TTC549 (cell line): ENCODE results near the gene VAMP5.
"Not testable (repeated sequence)": the region's sequence is repeated elsewhere in the genome, so short reads cannot be mapped to it uniquely, and the experiment has no call there.

ENCODE experiments used
- FAIRE-seq: peaks from 2 replicates; lab custom pipeline; 2012; peaks lifted over from hg19 to GRCh38; lab: Jason Lieb, UNC

Gene VAMP5

DNA sequence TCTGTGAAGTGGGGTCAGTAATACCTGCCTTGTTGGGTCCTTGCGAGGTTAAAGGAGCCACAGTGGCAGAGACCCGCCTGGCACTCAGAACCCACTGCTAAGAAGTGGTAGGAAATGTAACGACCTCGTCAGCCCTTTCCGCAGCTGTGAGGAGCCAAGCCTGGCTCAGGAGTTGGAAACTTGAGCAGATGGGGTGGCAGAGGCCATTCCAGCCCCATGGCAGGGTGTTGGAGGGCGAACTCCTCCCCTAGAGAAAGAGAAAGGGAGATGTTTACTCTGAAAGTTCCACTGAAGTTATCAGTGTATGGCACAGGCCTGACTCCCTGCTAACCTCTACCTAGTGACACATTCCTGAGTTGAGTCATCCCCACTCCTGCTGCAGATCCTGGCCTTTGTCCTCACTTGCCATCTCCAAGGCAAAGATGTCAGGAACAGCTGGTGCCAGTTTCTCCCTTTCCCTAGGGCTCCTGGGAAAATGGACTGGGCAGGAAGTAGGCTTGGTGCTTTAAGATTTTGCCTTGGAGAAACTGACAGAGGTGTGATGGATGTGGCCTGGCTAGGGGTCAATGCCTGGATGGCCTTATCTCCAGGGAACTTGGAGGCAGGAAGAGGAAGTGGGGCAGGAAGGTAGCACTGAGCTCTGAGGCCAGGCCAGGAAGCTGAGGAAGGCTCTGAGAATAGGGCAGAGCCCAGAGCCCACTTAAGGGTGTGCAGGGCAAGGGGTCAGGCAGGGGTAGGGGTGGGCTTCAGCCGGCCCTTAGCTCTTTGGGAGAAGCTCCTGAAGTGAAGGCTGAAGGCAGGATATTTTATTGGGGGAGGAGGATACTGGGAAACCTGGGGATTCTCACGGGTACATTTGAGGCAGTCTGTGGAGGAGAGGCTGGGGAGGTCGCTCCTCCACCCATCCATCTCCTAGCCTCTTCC lies 888 bp downstream of the VAMP5 start:
- FAIRE-seq, result no peak

DNA sequence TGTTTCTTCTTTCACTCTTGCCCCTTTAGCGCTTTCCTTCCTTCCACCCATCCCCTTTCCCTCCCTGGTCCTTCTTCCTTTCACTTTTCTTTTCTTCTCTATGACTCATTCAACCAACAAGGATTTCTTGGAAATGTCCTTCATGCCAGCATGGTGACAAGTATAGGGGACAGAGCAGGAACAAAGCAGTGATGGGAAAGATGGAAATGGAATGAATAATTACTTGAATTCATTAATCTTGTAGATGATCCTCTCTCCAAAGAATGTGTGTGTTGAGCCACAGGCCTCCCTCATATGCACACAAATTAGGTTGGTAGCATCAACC lies 1.5 kb downstream of the VAMP5 start:
- no peak for FAIRE-seq

DNA sequence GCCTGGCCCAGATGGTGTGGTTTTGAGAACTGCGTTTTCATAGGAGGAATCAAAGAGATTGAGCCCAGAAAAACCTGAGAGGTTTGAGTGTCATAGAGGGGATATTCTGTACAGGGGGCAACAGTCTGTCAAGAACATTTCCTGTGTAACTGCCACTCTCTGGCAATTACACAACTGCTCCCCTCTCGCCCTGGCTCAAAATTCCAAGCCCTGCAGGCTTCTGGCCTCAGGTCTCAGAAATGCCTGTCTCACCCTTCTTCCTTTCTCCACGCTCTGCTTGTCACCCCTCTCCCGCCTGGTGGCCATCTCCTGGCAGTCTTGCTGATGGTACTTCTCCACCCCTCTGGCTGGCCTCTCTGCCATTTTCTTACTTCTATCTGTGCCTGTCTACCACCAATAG lies 4.0 kb downstream of the VAMP5 start:
- FAIRE-seq, result no peak

DNA sequence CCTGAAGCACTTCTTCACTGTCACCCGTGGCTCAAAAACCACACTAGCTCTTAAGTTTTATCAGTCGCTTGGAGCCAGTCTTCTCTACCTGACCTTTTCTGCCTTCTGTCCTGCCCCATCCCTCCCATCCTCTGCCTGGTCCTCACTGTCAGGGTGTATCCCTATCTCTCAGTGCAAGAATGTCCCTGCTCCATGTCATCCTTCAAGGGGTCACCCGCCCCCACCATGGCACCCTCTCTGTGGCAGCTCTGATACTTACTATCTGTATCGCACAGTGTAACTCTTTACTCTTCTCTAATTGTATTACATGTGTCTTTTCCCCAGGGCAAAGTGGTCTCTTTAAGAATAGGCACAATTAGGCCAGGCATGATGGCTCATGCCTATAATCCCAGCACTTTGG lies 4.4 kb downstream of the VAMP5 start:
- no peak for FAIRE-seq

DNA sequence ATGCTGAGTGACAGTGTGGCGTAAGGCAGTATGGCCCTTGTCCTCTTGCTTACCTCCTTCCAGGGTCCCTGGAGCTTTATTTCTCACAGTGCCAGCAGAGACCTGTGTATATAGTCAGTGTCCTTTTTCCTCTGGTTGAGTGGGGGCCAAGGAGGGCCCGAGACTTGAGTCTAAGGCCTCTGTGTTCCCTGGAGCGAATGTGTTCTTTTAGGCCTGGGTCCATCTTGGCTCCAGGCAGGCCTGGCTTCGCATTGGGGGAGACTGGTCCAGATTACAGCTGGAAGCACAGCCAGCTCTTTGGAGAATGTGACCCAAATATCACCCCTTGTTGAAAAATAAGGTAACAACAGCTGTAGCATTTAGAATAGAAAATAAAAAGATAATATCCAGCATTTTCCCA lies 5.0 kb downstream of the VAMP5 start:
- FAIRE-seq, result no peak

DNA sequence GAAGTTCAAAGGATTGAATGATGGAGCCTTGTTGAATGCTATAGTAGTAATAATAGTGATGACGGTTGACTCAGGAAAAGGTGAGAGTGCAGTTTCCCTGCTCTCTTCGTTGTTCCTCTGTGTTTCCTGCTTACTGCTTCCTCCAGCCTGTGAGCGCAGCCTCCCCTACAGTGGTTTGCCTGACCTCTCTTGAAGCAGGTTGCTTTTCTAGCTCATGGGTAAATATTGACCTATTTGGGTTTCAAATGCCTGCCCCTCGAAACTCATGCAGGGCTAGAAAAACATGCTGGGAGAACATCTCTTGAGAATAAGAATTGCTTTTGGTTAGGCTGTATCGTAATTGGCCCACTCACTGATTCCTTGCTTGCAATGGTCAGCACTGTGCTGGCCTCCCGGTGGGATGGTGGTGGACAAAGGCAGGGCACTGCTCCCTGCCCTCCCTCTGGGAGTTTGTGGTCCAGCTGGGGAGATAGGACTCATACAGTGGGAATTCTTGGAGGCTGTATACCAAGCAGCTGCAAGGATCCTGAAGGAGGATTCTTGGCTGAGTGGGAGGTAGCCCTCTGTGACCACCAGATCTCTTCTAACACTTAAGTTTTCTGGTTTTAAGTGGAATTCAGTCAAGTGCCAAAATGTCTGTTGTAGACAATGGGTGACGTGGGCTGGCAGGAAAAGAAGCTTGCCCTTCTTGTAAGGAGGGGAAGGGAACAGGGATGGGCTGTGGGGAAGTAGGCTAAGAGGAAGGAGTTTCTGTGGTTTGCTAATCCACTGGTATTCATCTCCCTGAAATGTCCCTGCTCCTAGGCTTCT lies 6.0 kb downstream of the VAMP5 start:
- no peak for FAIRE-seq

DNA sequence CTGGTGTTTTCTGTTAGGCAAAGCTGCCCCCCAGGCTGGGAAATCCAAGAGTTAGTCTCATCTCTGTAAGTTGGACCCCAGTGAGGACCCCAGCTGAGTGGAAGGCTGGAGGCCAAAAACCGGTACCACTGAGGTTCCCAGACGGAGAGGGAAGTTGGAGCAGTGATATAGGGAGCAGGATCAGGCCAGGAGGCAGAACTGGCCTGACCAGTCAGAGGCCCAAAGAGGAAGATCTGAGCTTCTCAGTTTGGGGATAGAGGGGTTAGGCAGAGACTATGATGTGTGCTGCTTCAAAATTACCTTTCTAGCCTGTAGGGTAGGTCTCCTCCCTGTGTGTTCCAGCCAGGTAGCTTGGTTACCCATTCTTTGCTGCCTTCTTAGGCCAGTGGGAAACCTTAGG lies 6.7 kb downstream of the VAMP5 start:
- no peak for FAIRE-seq

DNA sequence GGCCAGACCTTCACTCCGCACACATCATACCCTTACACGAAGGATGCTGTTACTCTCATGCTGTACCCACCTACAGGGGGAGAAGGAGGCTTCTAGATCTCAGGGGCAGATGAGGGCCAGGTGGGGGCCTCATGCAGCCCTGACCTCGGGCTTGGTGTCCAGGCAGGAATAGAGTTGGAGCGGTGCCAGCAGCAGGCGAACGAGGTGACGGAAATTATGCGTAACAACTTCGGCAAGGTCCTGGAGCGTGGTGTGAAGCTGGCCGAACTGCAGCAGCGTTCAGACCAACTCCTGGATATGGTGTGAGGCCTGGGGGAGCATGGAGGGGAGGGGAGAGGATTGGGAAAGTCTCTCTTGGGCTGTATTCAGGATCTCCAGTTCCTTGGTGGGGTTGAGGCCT lies 7.3 kb downstream of the VAMP5 start:
- FAIRE-seq, result no peak

DNA sequence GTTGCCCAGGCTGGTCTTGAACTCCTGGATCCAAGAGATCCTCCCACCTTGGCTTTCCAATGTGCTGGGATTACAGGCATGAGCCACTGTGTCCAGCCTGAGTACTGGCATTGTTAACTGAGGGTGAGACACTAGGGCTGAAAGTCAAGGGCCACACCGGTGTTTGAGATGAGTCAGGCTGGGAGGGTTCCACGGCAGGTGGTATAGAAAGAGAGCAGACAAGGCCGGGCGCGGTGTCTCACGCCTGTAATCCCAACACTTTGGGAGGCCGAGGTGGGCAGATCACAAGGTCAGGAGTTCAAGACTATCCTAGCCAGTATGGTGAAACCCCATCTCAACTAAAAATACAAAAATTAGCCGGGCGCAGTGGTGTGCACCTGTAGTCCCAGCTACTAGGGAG lies 8.1 kb downstream of the VAMP5 start:
- FAIRE-seq, result not testable (repeated sequence)

DNA sequence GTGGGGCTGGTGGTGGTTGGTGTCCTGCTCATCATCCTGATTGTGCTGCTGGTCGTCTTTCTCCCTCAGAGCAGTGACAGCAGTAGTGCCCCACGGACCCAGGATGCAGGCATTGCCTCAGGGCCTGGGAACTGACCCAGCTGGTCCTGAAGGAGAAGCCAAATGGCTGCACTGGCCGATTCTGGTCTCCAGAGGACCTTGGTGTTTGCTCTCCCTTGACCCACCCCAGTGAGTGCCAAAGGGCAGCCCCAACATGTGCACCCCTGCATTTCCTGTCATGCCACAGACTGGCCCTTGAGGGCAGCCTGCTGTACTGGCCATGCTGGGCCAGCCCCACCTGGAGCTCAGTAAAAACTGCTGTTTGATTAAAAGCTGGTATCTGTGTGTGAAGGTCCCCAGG lies 8.8 kb downstream of the VAMP5 start:
- FAIRE-seq, result no peak

DNA sequence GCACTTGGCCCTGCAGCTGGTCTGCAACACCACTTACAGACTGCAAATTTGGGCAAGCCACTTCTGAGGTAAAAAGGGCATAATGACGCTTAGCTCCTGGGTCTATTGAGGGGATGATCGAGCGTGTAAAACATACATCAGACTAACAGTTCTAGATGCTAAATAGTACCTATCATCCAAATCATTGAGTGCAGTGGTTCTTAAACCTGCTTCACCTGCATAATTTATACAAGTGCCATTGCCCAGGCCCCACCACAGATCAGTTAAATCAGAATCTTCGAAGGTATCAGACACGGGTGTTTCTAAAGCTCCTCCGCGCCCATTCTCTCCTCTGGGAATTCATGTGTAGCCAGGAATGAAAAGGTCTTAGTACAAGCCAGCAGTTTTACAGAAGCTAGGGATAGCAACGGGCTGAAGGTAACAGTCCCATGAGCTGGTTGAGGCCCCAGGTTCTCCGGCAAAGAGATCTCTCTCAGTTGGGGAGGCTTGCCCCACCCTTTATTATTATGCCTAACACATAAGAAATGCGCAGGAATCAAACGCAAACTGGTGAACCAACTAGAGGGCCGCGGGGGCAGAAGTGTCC lies 10.6 kb downstream of the VAMP5 start:
- no peak for FAIRE-seq

DNA sequence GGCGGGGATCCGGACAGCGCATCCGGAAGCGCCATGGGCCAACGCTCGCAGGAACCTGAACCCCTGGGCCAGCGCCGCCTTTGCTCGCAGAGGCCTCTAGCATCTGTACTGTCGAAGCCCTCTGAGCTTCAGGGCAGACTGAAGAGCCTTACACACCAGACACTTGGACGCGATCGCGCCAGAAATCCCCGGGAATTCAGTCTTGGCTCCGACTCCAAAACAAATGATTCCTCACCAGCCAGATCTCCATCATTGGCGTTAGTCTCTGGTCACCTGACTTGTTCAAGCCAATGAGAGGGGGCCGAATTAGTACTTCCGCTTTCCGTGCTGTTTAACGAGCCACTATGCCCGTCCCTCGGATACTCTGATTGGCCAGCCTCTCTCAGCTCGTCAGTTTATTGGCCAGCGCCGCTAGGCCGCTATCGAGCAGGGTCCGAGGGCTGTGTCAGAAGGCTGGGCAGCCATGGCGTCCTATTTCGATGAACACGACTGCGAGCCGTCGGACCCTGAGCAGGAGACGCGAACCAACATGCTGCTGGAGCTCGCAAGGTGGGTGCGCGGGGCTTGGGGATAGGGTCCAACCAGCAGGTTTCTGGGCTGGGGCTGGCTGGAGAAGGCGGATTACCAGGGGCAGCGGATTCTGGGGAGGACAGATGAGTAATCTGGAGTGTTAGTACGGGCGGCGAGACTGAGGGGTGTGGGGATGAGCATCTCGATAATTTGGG lies 11.2 kb downstream of the VAMP5 start, which contains the start of gene RNF181:
TSS of gene RNF181 (plus strand) at position 445 of the 725 bp plus-strand sequence. CDS start at position 464, 19 bp downstream.
- FAIRE-seq, result peak; percentile 99

DNA sequence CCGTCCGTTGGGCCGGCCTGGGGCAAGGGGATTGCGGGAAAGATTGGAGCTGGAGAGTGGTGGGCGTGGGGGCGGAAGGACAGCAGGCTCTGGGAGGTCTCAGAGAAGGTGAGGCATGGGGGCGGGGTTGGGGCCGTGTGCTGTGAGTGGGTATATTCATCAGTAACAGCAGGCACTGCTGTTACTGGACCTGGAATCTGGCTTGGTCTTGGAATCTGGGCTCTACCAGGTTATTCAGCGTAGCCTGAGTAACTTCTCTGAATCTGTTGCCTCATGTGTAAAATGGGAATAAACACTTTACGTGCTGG lies 11.7 kb downstream of the VAMP5 start:
- no peak for FAIRE-seq

DNA sequence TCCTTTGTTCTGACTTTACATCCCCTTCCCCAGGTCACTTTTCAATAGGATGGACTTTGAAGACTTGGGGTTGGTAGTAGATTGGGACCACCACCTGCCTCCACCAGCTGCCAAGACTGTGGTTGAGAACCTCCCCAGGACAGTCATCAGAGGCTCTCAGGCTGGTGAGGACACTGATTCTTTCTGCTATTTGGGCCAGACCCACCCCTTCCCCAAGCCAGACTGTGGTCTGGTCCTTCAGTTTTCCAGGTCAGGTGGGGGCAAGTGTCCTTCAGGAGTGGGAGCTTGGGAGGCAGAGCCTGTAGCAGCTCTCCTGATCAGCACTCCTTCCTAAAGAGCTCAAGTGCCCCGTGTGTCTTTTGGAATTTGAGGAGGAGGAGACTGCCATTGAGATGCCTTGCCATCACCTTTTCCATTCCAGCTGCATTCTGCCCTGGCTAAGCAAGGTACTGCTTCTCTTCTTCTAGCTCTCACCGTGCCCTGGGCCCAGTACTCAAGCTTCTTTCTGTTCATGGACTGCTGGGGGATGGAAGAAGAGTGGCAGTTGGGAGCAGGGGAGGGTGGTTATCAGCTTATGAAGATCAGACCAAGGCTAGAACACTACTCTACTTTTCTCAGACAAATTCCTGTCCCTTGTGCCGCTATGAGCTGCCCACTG lies 12.4 kb downstream of the VAMP5 start:
- FAIRE-seq, result no peak

DNA sequence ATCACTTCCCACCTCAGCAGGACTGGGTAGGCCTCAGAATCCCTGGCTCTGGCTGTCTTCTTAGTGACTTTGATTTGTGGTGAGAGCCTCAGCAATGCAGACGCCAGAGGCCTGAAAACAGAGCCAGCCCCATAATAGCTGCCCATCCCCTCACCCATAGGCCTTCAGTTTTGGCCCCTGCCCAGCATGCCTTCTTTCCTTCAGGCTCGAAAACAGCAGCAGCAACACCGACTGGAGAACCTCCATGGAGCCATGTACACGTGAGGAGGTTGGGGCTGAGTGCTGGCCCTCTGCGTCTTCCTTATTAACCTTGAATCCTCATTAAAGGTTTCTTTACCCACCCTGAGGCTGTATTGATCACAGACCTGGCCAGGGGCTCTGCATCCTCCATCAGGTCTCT lies 13.0 kb downstream of the VAMP5 start:
- FAIRE-seq, result no peak

DNA sequence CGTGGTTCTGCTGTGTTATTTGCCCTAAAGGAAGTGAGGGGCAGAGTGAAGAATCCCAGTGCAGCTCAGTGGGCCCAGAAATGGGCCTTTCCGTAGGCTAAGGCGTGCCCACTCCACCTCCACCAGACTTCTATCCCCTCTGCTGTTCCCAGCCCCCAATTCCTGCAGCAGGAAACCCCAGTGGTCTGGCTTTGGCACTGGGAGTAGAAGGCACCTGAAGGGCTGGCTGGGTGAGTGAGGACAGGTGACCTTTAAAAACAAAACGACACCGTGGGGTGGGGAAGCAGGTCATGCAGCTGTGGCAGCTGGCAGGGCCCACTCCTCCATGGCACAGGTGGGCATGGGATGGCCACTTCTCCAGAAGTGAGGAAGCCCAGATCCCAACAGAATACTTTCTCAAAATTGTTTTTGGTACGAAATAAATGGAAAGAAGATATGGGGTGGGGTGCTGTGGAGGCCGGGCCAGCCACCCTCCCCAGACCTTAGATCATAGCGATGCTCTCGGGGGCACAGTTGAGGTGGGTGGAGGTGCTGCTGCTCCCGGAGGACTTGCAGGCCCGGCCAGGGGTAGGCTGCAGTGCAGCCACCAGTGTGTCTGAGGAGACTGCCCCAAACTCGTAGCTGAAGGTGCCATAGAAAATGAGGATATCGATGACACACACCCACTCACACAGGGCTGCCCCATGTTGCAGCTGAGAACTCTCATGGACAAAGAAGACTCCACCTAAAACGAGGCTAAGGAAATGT lies 14.5 kb downstream of the VAMP5 start:
- no peak for FAIRE-seq

DNA sequence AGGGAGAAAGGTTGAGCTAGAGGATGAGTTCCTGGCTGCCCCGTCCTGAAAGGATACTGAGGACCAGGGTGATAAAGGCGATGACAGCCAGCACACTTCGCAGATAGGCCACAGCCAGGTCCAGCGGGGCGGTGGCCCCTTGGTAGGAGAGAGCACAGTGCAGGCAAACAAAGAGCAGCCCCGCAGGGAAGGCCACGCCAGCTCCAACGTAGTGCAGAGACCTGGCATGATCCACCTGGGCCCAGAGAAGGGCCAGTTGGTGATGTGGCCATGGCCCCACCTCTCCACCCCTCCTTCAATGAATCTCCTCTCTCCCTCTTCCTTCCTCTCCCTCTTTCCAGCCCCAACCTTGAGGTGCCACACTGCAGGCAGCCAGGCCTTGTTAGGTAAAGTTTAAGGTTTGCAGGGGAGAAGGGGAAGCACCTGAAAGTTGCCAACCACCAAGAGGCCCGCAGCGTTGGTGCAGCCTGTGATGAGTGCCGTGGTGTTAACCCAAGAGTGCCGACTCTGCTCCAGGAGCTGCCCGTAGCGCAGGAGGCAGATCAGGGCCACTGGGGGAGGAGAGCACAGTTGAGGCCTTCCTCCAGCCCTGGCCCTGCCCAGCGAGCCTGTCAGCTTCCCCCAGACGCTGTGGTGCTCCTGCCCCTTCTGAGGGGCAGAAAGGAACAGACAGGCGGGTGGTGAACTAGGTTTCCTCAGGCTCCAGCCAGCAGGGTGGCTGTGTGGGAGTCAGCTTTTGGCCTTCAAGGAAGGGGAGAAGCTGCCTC lies 15.4 kb downstream of the VAMP5 start:
- FAIRE-seq, result no peak

DNA sequence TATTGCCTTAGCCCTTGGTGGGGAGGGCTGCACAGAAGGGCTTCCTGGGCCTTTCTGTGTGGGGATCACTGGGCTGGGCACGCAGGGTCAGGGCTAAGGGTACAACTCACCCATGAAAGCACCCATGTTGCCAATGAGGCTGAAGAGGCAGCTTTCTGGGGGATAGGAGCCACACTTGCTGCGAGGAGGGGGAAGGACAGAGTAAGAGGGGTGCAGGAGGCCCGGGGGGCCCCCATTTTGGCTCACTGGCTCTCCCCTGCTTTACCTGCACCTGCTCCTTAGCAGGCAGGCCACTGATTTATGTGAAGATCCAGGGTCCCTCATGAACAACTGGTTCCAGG lies 16.0 kb downstream of the VAMP5 start:
- FAIRE-seq, result no peak

DNA sequence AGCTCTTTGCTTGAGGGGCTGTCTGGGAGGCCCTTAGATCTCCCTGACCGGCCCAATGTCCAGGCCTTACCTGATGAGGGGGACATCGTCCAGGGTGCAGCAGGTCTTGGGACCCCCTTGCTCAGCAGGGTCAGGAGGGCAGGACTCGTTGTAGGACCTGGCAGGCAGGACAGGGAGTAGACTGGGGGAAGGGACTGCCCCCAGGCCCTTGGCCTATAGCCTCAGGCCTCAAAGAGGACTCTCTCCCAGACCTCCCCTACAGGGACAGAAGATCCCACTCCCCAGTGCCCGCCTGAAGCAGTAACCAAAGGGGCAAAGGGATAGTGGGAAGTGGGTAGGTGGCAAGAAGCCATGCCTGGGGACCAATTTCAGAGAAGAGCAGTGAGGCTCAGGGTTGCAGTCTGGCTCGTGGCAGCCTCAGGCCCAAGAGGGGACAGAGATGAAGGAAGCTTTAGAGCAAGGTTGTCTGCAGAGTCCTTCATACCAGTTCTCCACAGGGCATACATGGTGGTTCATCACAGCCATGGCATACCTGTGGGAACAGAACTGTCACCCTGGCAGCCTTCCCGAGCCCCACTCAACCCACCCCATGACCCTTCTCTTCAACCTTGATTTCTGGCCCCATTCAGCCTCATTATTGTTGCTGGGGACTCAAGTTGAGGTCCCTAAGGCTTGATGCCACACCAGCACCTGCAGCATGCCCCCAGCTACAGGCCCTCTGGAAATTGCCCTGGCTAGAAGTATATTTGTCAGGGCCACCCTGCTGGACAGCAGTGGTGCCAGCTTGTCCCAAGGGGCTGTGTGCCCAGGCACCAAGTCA lies 16.9 kb downstream of the VAMP5 start:
- no peak for FAIRE-seq
